ENCODE results near the gene PSMD1.
"Not testable (repeated sequence)": the region's sequence is repeated elsewhere in the genome, so short reads cannot be mapped to it uniquely, and the experiment has no call there.

PSMD1 gene

DNA sequence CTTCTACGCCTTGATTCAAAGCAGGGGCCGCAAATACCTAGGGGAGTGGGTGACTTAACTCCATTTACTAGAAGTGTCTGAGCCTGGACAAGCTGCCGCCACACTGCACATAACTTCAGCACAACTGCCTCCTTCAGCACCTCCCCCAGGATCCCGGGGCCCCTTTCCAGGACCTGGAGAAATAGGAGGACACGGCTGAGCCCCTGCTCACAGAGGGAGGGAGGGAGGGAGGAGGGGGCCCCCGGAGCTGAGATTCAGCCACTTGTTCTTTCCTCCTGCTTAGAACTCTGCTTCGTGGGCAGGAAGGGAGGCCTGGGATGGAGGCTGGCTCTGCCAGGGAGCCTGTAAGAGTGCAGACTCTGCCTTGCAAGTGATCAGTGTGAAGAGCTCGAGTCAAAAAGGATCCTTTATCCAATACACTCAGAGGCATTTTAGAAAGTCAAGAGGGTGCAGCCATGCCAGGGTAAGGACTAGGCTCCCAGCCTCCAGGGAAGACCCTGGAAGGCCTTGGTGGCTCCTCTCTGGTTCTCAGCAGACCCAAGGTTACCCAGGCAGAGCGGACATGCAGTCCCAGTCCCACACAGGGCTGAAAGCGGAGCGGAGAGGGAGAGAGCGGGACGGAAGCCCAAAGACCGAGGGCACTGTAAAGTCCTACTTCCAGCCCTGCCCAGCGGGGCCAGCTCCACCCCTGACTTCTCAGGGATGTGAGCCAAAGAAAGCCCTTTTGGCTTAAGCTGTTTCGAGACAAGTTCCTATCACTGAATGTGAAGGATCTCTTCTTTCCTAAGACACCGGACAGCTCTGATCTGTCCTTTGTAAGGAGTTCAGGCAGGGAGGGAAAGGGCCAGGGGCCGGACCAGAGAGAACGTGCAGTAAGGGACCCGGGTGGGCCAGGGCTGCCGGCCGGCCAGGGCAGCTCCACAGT, 133.2 kb downstream of the PSMD1 start:
- H3K4me3 ChIP-seq (ENCODE audit: low read length) = no peak overlapping the region
- H3K9me3 ChIP-seq (ENCODE audit: insufficient read depth, low read depth, low read length) = no peaks in the 10 kb centered on the region
- no peaks in the 10 kb centered on the region for H3K36me3 ChIP-seq (ENCODE audit: insufficient read depth, low read length)
- 58% methylated on average over 22 of the region's 22 CpGs for WGBS
- peaks cover 15% of the 10 kb centered on the region for H3K4me1 ChIP-seq (ENCODE audit: insufficient read depth, low read length)
- H3K27ac ChIP-seq (ENCODE audit: low read depth, low read length) = peak overlapping the region; percentile 73
- H3K9ac ChIP-seq (ENCODE audit: low read depth, low read length) = peak overlapping the region; percentile 67
- no peaks in the 10 kb centered on the region for H3K27me3 ChIP-seq (ENCODE audit: insufficient read depth, low read length)

DNA sequence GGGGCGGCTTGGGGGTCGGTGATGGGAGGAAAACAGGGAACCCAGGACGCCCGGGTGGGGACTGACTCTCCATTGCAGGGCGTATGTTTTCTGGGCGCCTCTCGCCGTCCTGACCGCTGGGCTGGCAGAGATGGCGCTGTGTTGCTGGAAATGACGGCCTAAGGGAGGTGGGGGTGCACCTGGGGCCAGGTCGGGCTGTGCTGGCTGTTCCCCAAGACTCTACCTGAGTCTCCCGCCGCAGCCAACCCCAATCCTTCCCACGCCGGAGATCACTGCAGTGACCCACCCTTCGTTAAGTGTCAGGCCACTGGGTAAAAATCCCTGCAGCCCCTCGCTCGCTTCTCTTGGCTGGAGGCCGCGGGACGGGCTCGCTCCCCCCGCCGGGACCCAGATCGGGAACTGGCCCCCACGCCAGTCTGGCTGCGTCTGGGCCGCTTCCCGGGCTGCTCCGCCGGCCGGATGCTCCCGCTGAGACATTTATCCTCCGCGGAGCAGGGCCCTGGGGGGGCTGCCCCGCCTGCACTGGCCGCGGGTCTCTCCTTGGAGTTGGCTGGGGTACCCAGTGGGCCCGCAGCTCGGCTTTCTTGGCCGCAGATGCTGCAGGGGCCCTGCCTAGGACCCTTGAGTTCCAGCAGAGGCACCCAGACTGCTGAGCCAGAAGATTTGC, 134.0 kb downstream of the PSMD1 start:
- peak overlapping the region; percentile 42 for H3K4me3 ChIP-seq (ENCODE audit: low read length)
- peaks cover 15% of the 10 kb centered on the region for H3K4me1 ChIP-seq (ENCODE audit: insufficient read depth, low read length)
- no peaks in the 10 kb centered on the region for H3K27me3 ChIP-seq (ENCODE audit: insufficient read depth, low read length)
- H3K36me3 ChIP-seq (ENCODE audit: insufficient read depth, low read length) = no peaks in the 10 kb centered on the region
- H3K9ac ChIP-seq (ENCODE audit: low read depth, low read length) = peak overlapping the region; percentile 67
- H3K27ac ChIP-seq (ENCODE audit: low read depth, low read length) = peak overlapping the region; percentile 73
- WGBS = 15% methylated on average over 42 of the region's 42 CpGs
- H3K9me3 ChIP-seq (ENCODE audit: insufficient read depth, low read depth, low read length) = no peaks in the 10 kb centered on the region

DNA sequence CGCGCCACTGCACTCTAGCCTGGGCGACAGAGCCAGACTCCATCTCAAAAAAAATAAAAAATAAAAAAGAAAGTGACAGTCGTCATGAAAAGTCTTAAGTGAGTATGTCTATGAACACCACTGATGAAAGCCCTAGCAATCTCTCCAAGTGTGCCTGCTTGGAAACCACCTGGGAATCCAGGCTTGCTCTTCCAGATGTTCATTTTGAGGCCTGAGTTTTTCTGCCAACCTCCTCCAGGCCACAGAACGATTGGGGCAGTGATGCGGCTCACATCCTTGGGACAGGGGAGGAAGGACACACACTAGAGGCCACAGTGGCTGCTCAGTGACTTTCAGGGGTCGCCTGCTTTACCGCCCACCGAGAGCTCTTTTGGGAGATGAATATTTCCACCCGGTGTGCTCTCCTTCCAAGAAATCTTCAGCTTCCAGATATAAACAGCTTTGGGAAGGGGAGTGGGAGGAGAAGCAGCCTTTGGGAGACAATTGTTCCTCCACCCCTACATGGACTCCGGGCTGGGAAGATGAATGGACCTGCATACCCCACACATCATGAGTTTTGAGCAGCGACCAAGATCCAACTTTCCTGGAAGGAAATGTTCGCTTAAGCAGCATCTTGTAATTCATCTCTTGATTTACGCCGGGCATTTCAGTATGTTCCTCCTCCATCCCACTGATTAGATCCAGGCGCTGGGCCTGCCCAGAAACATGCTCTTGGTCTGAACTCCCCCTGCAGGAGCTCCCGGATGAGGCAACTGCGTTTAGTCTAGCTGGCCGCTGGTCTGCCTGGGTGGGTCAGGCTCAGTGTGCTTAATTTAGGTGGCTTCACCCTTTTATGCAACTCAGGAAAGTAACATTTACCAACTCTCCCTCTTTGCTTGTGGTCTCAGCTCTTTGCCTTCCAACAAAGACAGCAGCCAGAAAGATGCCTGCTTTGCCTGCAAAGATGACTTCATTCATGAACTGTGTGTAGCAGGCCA, 135.5 kb downstream of the PSMD1 start:
- Histone ChIP-seq H3K27ac (ENCODE audit: low read depth, low read length) (no peak overlapping the region), H3K9ac (ENCODE audit: low read depth, low read length) (no peak overlapping the region), H3K4me1 (ENCODE audit: insufficient read depth, low read length) (peaks cover 15% of the 10 kb centered on the region), H3K36me3 (ENCODE audit: insufficient read depth, low read length) (no peaks in the 10 kb centered on the region), H3K9me3 (ENCODE audit: insufficient read depth, low read depth, low read length) (no peaks in the 10 kb centered on the region; the same call in 1 of the 2 replicates), H3K4me3 (ENCODE audit: low read length) (no peak overlapping the region), H3K27me3 (ENCODE audit: insufficient read depth, low read length) (no peaks in the 10 kb centered on the region)
- WGBS = 59% methylated on average over 18 of the region's 19 CpGs

DNA sequence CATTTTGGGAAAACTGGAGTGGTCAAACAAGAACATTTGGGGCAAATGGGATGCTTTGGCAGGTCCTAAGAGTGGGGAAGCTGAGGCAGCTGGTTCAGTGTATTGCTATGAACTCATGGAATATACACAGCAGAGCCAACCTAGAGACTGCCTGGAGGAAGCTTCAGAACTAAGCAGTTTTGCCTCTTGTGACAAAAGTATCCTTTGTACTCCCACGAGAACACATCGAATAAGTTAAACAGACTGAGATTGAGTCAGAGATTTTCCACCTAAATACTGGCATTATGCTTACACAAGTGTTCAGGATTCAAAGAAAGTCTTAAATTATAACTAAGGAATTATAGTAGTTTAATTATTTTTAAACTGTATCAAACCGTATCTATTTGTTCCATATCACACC, 136.5 kb downstream of the PSMD1 start:
- Histone ChIP-seq H3K4me1 (ENCODE audit: insufficient read depth, low read length) (peaks cover 15% of the 10 kb centered on the region), H3K9me3 (ENCODE audit: insufficient read depth, low read depth, low read length) (no peaks in the 10 kb centered on the region; the same call in 1 of the 2 replicates), H3K36me3 (ENCODE audit: insufficient read depth, low read length) (no peaks in the 10 kb centered on the region), H3K27me3 (ENCODE audit: insufficient read depth, low read length) (no peaks in the 10 kb centered on the region), H3K27ac (ENCODE audit: low read depth, low read length) (no peak overlapping the region), H3K4me3 (ENCODE audit: low read length) (no peak overlapping the region), H3K9ac (ENCODE audit: low read depth, low read length) (no peak overlapping the region)
- 100% methylated on average over 2 of the region's 3 CpGs for WGBS

DNA sequence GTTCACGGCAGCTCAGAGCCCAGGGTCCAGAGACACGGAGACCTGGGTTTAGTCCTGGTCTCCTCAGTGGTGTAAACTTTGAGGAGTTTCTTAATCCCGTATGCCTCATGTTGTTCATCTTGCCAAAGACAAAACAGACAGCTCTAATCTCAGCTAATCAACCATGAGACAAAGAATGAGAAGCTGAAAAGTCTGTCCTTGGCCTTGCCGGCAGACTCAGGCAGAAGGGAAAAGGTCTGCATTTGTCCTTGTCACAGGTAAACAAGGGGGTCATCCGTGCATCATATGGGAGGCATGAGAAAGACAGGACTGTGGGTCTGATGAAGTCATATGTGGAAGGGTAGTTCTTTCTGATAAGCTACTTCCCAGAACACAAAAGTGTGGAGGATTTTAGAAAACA, 139.9 kb downstream of the PSMD1 start:
- no peaks in the 10 kb centered on the region for H3K27me3 ChIP-seq (ENCODE audit: insufficient read depth, low read length)
- H3K4me1 ChIP-seq (ENCODE audit: insufficient read depth, low read length) = peaks cover 6% of the 10 kb centered on the region
- 96% methylated on average over 5 of the region's 5 CpGs for WGBS
- H3K4me3 ChIP-seq (ENCODE audit: low read length) = no peak overlapping the region
- H3K36me3 ChIP-seq (ENCODE audit: insufficient read depth, low read length) = no peaks in the 10 kb centered on the region
- no peak overlapping the region for H3K27ac ChIP-seq (ENCODE audit: low read depth, low read length)
- H3K9me3 ChIP-seq (ENCODE audit: insufficient read depth, low read depth, low read length) = no peaks in the 10 kb centered on the region; the same call in 1 of the 2 replicates
- no peak overlapping the region for H3K9ac ChIP-seq (ENCODE audit: low read depth, low read length)

DNA sequence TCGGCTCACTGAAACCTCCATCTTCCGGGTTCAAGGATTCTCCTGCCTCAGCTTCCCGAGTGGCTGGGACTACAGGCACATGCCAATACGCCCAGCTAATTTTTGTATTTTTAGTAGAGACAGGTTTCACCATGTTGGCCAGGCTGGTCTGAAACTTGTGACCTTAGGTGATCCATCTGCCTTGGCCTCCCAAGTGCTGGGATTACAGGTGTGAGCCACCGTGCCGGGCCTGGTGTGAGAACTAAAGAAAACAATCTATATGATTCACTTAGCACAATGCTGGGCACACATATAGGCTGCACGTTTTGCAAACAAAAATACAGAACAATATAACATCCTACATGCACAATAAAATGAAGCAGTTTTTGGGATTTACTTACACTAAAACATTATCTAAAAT, 140.5 kb downstream of the PSMD1 start:
- not testable (repeated sequence) for H3K36me3 ChIP-seq (ENCODE audit: insufficient read depth, low read length); H3K27ac ChIP-seq (ENCODE audit: low read depth, low read length); H3K27me3 ChIP-seq (ENCODE audit: insufficient read depth, low read length); H3K9ac ChIP-seq (ENCODE audit: low read depth, low read length); H3K4me3 ChIP-seq (ENCODE audit: low read length); H3K9me3 ChIP-seq (ENCODE audit: insufficient read depth, low read depth, low read length); H3K4me1 ChIP-seq (ENCODE audit: insufficient read depth, low read length)
- WGBS = 92% methylated on average over 7 of the region's 7 CpGs

DNA sequence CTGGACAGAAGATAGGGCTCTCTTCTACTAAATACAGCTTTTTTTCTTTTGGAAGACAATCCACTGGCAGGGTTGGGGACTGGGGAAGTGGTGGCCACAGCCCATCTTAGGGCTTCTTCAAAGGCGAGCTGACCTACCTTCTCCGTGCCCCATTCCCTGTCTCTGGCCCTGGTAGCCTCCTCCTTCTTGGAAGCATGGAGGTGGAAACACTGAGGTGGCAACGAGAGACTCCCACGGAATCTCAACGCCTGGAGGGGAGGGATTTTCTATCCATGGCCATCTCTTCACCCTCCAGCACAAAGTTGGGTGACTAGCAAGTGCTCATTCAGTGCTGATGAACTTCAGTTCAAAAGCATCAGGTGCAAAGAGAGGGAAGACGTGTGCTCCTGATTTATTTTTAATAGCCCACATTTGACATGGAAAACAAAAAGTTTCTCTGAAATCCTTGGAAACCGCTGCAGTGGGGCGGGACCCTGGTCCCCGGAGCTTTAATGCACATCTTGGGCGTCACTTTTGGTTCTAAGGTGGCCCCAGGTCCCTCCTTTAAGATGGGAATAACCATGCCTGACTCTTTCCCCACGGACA, 141.1 kb downstream of the PSMD1 start:
- 40% methylated on average over 11 of the region's 11 CpGs for WGBS
- peaks cover 5% of the 10 kb centered on the region for H3K9me3 ChIP-seq (ENCODE audit: insufficient read depth, low read depth, low read length)
- no peaks in the 10 kb centered on the region; the same call in 1 of the 2 replicates for H3K4me1 ChIP-seq (ENCODE audit: insufficient read depth, low read length)
- H3K27me3 ChIP-seq (ENCODE audit: insufficient read depth, low read length) = no peaks in the 10 kb centered on the region
- H3K27ac ChIP-seq (ENCODE audit: low read depth, low read length) = peak overlapping the region; percentile 47; the same call in 1 of the 2 replicates
- H3K9ac ChIP-seq (ENCODE audit: low read depth, low read length) = peak overlapping the region; percentile 72
- H3K36me3 ChIP-seq (ENCODE audit: insufficient read depth, low read length) = peaks cover 4% of the 10 kb centered on the region
- H3K4me3 ChIP-seq (ENCODE audit: low read length) = peak overlapping the region; percentile 81

DNA sequence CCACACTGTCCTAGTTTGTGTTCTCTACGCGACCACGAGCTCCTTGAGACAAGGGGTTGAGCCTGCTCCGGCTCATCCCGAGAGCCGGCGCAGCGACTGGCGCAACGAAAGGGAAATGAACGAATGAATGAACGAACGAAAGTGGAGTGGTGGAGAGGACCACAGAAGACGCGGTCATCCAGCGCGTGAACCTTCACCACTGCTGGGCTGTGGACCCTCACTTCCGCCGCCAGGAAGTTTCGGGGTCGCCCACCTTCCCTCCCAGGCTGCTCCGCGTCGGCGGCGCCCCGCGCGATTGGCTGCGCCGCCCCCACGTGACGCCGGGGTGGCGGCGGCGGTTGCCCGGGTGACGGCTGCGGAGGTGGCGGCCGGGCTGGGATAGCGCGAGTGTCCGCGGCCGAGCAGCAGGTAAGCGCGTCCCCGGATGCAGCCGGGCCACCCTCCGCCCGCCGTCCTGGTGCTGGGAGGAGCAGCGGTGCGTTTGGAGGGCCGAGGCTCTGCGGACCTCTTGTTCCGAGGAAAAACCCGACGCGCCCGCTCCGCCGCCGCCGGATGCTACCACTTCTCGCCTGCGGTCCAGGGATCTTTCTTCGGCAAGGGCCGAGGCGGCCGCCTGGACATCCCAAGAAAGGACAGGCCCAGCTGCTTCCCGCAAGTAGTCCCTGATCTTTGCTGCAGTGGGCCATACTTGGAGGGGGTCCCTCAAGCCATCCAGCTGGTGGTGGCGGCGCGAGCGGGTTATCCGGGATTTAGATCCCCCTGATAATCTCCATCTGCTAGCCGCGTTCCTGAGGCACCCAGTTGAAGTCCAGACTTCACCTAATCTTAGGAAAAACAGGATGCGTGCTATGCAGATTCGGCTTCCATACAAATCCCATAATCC, 141.9 kb downstream of the PSMD1 start, which contains the start of gene ARMC9:
ARMC9 (plus strand) TSS at position 341 of the 883 bp plus-strand sequence. CDS start 7,608 bp downstream, outside the sequence.
- WGBS = under 1% methylated on average over 83 of the region's 83 CpGs
- H3K36me3 ChIP-seq (ENCODE audit: insufficient read depth, low read length) = peaks cover 10% of the 10 kb centered on the region

DNA sequence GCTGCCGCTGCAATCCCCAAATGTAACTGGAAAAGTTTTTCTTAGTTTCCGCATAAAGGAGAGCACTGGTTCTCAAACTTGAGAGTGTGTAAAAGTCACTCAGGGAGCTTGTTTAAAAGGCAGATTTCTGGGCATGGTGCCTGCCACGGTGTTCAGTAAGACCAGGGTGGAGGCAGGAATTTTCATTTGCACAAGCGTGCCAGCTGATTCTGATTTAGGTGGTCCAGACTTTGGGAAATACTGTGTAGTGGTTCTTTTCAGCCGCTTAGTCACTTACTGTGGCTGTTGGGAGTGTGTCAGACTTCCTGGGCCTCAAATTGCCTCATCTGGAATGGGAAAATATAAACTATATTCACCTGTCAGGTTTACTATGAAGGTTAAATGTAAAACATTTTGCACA, 142.6 kb downstream of the PSMD1 start:
- Histone ChIP-seq H3K9me3 (ENCODE audit: insufficient read depth, low read depth, low read length) (peaks cover 8% of the 10 kb centered on the region), H3K27me3 (ENCODE audit: insufficient read depth, low read length) (no peaks in the 10 kb centered on the region), H3K36me3 (ENCODE audit: insufficient read depth, low read length) (peaks cover 12% of the 10 kb centered on the region), H3K27ac (ENCODE audit: low read depth, low read length) (no peak overlapping the region), H3K4me3 (ENCODE audit: low read length) (peak overlapping the region; percentile 81), H3K9ac (ENCODE audit: low read depth, low read length) (peak overlapping the region; percentile 84), H3K4me1 (ENCODE audit: insufficient read depth, low read length) (no peaks in the 10 kb centered on the region; the same call in 1 of the 2 replicates)
- WGBS = 57% methylated on average over 5 of the region's 5 CpGs

More for the DNA sequence above, 141.9 kb downstream of the PSMD1 start, which contains the start of gene ARMC9:
- peak within 1 kb of the TSS; percentile 59 for H3K27ac ChIP-seq (ENCODE audit: low read depth, low read length)
- peak within 1 kb of the TSS; percentile 84 for H3K9ac ChIP-seq (ENCODE audit: low read depth, low read length)
- peak within 1 kb of the TSS; percentile 81 for H3K4me3 ChIP-seq (ENCODE audit: low read length)
- no peaks in the 10 kb centered on the region; the same call in 1 of the 2 replicates for H3K4me1 ChIP-seq (ENCODE audit: insufficient read depth, low read length)
- peaks cover 8% of the 10 kb centered on the region for H3K9me3 ChIP-seq (ENCODE audit: insufficient read depth, low read depth, low read length)
- H3K27me3 ChIP-seq (ENCODE audit: insufficient read depth, low read length) = no peaks in the 10 kb centered on the region

Data from HUES64 (cell line).